ENCODE results near the gene TMPRSS11D.

DNA sequence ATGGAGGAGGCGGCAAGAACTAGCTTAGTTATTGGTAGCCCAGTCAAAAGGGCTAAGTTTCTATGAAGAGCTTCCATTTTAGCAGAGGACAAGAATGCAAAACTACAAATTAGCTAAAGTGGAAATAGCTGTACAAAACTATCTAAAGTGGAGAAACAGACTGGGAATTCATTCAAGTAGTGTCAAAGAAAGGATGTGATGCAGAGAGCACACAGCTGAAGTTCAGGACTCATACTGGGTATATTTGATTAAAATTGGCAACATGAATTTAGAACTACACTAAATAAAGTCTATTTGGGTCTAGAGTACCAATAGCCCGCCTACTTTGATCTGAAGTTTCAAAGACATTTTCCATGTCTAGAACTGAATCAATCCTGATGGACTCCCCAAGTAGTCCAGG, 96.5 kb downstream of the TMPRSS11D start:
- TF ChIP-seq, protein P1, sequence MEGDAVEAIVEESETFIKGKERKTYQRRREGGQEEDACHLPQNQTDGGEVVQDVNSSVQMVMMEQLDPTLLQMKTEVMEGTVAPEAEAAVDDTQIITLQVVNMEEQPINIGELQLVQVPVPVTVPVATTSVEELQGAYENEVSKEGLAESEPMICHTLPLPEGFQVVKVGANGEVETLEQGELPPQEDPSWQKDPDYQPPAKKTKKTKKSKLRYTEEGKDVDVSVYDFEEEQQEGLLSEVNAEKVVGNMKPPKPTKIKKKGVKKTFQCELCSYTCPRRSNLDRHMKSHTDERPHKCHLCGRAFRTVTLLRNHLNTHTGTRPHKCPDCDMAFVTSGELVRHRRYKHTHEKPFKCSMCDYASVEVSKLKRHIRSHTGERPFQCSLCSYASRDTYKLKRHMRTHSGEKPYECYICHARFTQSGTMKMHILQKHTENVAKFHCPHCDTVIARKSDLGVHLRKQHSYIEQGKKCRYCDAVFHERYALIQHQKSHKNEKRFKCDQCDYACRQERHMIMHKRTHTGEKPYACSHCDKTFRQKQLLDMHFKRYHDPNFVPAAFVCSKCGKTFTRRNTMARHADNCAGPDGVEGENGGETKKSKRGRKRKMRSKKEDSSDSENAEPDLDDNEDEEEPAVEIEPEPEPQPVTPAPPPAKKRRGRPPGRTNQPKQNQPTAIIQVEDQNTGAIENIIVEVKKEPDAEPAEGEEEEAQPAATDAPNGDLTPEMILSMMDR (conservative IDR thresholded peaks at IDR 0.05), result no peak
- TF ChIP-seq EZH2 (IDR thresholded peaks at IDR 0.05; ENCODE audit: low read depth), result no peak
